Hepatocyte (in vitro differentiated cells): ENCODE results near the gene RC3H1. TPM values are rescaled to one million over a fixed set of nuclear protein-coding genes. Genes with fewer than 3 reads are reported as not detected.

Source experiments
- DNase-seq: peaks from one replicate; pipeline ENCODE4 v3.0.0-alpha.2; 2016; ENCODE audit warnings: low spot score
- H2AFZ ChIP-seq: fragments of 200-600 bp; sonication (generic); 2 replicates; pipeline ENCODE4 v1.6.0; 2016; ENCODE audit warnings: antibody characterized with exemption, mild to moderate bottlenecking
- H3K27ac ChIP-seq: fragments of 200-600 bp; sonication (generic); 2 replicates; pipeline ENCODE4 v1.5.1; 2016; ENCODE audit warnings: mild to moderate bottlenecking
- H3K27me3 ChIP-seq: fragments of 200-600 bp; sonication (generic); 2 replicates; pipeline ENCODE4 v1.6.1; 2016
- H3K36me3 ChIP-seq: fragments of 200-600 bp; sonication (generic); replicated peaks from 2 replicates; pipeline ENCODE4 v1.5.1; 2016; ENCODE audit warnings: low read depth; ENCODE audit not compliant: insufficient read depth
- H3K4me1 ChIP-seq: fragments of 200-600 bp; sonication (generic); 2 replicates; pipeline ENCODE4 v1.5.1; 2016; ENCODE audit warnings: mild to moderate bottlenecking, moderate library complexity; ENCODE audit not compliant: insufficient read depth
- H3K4me2 ChIP-seq: fragments of 200-600 bp; sonication (generic); 2 replicates; pipeline ENCODE4 v1.6.0; 2016
- H3K4me3 ChIP-seq: fragments of 200-600 bp; sonication (generic); 2 replicates; pipeline ENCODE4 v1.5.1; 2016; ENCODE audit warnings: mild to moderate bottlenecking
- H3K79me2 ChIP-seq: fragments of 200-600 bp; sonication (generic); 2 replicates; pipeline ENCODE4 v1.6.0; 2017; ENCODE audit warnings: mild to moderate bottlenecking
- H3K9me2 ChIP-seq: fragments of 200-600 bp; sonication (generic); replicated peaks from 2 replicates; pipeline ENCODE4 v1.6.0; 2017; ENCODE audit warnings: mild to moderate bottlenecking; ENCODE audit not compliant: insufficient read depth
- H3K9me3 ChIP-seq: fragments of 200-600 bp; sonication (generic); 2 replicates; pipeline ENCODE4 v1.5.1; 2016; ENCODE audit warnings: low read depth, mild to moderate bottlenecking
- H4K20me1 ChIP-seq: fragments of 200-600 bp; sonication (generic); 2 replicates; pipeline ENCODE4 v1.6.0; 2016; ENCODE audit warnings: mild to moderate bottlenecking; ENCODE audit not compliant: insufficient read depth, poor library complexity, severe bottlenecking
- EZH2 ChIP-seq: fragments of 200-600 bp; sonication (generic); IDR thresholded peaks from 2 replicates; pipeline ENCODE4 v1.6.1; 2016; ENCODE audit warnings: antibody characterized with exemption, mild to moderate bottlenecking, borderline replicate concordance
- EZH2phosphoT487 ChIP-seq: fragments of 200-600 bp; sonication (generic); IDR thresholded peaks from one replicate; pipeline ENCODE4 v1.6.1; 2018; ENCODE audit warnings: antibody characterized with exemption, mild to moderate bottlenecking, low read depth, moderate library complexity; ENCODE audit not compliant: unreplicated experiment, severe bottlenecking
- WGBS: methylation state at CpG from one replicate; pipeline ENCODE4 v1.1.6; 2016; ENCODE audit warnings: low lambda C conversion rate; ENCODE audit errors: missing lambda C conversion rate; 5-methylcytosine and 5-hydroxymethylcytosine counted together
- polyA plus RNA-seq: library from polyadenylated mRNA; unstranded; fragments of >200 nt; fragmentation: Nextera tagmentation; extraction: Ambion mirVana; gene quantifications from 2 replicates; pipeline ENCODE4 v1.2.1, GENCODE V29; 2016
- total RNA-seq: library from RNA; depleted of rRNA; stranded (reverse); fragments of >200 nt; gene quantifications from 2 replicates; pipeline ENCODE4 v1.2.3, GENCODE V29; 2014
- TF ChIP-seq, protein P1 (sequence below): fragments of 200-600 bp; sonication (generic); IDR thresholded peaks from 2 replicates; pipeline ENCODE4 v1.5.1; 2016; ENCODE audit warnings: antibody characterized with exemption, mild to moderate bottlenecking; ENCODE audit not compliant: poor library complexity

The RC3H1 gene
- total and polyA plus RNA-seq, 2 experiments from 2014 or later, result 5.9 to 32.6 TPM

DNA sequence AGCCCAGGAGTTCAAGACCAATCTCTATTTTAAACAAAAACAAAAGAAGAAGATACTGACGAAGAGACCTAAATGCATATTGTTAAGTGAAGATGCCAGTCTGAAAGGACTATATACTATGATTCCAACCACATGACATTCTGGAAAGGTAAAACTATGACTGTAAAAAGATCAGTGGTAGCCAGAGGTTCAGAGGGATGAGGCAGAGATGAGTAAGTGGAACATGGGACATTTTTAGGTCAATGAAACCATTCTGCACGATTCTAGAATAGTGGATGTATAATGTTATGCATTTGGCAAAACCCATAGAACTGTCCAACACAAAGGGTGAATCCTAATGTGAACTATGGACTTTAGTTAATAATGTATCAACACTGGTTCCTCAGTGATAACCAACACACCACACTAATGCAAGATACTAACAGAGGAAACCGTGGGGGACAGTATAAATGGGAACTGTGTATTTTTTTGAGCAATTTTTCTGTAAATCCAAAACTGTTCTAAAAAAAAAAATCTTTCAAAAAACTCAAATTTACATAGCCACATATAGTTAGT is 8.2 kb downstream of the RC3H1 start:
- 89% methylated on average over 3 of the region's 3 CpGs for WGBS
- TF ChIP-seq EZH2 (no peak), EZH2phosphoT487 (no peak)
- TF ChIP-seq, protein P1, sequence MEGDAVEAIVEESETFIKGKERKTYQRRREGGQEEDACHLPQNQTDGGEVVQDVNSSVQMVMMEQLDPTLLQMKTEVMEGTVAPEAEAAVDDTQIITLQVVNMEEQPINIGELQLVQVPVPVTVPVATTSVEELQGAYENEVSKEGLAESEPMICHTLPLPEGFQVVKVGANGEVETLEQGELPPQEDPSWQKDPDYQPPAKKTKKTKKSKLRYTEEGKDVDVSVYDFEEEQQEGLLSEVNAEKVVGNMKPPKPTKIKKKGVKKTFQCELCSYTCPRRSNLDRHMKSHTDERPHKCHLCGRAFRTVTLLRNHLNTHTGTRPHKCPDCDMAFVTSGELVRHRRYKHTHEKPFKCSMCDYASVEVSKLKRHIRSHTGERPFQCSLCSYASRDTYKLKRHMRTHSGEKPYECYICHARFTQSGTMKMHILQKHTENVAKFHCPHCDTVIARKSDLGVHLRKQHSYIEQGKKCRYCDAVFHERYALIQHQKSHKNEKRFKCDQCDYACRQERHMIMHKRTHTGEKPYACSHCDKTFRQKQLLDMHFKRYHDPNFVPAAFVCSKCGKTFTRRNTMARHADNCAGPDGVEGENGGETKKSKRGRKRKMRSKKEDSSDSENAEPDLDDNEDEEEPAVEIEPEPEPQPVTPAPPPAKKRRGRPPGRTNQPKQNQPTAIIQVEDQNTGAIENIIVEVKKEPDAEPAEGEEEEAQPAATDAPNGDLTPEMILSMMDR, result no peak
- Histone ChIP-seq H3K36me3 (no peaks in the 10 kb centered on the region), H3K9me3 (no peaks in the 10 kb centered on the region), H3K4me3 (no peak overlapping the region), H3K4me2 (no peak overlapping the region), H3K79me2 (peaks cover 100% of the 10 kb centered on the region), H2AFZ (no peak overlapping the region), H3K27me3 (no peaks in the 10 kb centered on the region), H3K4me1 (peaks cover 10% of the 10 kb centered on the region), H3K9me2 (no peaks in the 10 kb centered on the region), H3K27ac (no peak overlapping the region), H4K20me1 (peaks cover 94% of the 10 kb centered on the region)
- no peak for DNase-seq

DNA sequence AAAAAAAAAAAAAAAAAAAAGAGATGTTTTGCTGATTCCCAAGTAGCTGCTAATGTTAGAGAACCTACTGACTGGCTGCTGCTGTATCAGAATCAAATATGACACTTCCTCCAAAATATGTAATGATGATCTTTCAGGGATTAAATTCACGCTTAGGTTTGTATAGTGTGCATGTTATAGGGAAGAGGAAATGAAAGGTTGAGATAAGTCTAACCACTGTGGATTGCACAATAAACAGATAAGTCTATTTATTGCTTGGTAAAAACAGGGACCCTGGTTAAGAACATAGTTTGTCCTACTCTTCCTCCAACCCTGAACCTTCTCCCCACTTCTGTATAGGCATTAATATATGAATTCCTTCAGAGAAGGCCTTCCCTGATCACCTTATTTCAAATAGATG is 13.2 kb downstream of the RC3H1 start:
- Histone ChIP-seq H3K9me3 (no peaks in the 10 kb centered on the region), H3K79me2 (peaks cover 100% of the 10 kb centered on the region), H3K4me3 (no peak overlapping the region), H3K36me3 (no peaks in the 10 kb centered on the region), H3K27ac (no peak overlapping the region), H3K9me2 (no peaks in the 10 kb centered on the region), H3K4me2 (no peak overlapping the region), H3K27me3 (no peaks in the 10 kb centered on the region), H3K4me1 (no peaks in the 10 kb centered on the region), H4K20me1 (peaks cover 91% of the 10 kb centered on the region), H2AFZ (no peak overlapping the region)
- WGBS, result 64% methylated on average over 1 of the region's 1 CpG
- no peak for DNase-seq
- TF ChIP-seq EZH2phosphoT487 (no peak), EZH2 (no peak)
- TF ChIP-seq, protein P1, result no peak

DNA sequence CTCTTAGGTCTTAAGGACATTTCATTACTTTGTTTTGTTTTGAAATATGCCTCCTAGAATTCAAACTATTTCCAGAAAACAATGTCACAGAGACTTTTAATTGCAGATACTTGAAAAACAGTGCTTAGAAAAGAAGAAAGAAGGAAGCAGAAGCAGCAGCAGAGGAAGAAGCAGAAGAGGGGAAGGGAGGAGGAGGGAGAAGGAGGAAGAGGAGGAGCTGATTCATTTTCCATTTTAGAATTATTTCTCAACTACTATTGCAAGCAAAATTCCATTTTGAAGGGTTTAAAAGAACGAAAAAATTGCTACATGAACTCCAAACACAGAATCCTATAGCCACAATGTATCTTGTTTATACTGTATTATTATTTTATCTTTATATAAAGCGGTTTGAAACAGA is 13.9 kb downstream of the RC3H1 start:
- H3K4me1 ChIP-seq, result no peaks in the 10 kb centered on the region
- H3K9me2 ChIP-seq, result no peaks in the 10 kb centered on the region
- no peaks in the 10 kb centered on the region for H3K9me3 ChIP-seq
- TF ChIP-seq, protein P1, result no peak
- TF ChIP-seq EZH2 (no peak), EZH2phosphoT487 (no peak)
- peaks cover 100% of the 10 kb centered on the region for H3K79me2 ChIP-seq
- H3K27me3 ChIP-seq, result no peaks in the 10 kb centered on the region
- no peaks in the 10 kb centered on the region for H3K36me3 ChIP-seq
- H3K27ac ChIP-seq, result no peak overlapping the region
- H3K4me3 ChIP-seq, result no peak overlapping the region
- H2AFZ ChIP-seq, result no peak overlapping the region
- 98% methylated on average over 2 of the region's 2 CpGs for WGBS
- H3K4me2 ChIP-seq, result no peak overlapping the region
- H4K20me1 ChIP-seq, result peaks cover 91% of the 10 kb centered on the region
- no peak for DNase-seq

DNA sequence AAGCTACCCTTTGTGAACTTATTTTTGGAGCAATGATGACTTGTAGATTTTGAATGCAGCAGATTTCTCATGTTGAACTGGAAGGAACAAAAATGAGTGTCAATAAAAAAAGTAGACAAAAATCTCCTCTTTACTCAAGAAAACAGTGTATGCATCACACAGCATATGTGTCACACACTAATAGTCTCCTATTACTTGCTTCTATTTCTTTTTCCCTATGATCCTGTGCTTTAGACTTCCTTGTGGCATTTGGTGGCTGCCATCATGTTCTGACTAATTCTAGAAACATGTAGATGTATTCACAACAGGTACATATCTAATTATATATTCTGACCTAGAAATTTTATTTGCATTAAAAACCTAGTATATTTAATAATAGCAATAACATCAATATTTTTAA is 14.3 kb downstream of the RC3H1 start:
- Histone ChIP-seq H3K4me3 (no peak overlapping the region), H3K9me3 (no peaks in the 10 kb centered on the region), H3K27ac (no peak overlapping the region), H3K36me3 (no peaks in the 10 kb centered on the region), H3K9me2 (no peaks in the 10 kb centered on the region), H3K27me3 (no peaks in the 10 kb centered on the region), H3K4me1 (no peaks in the 10 kb centered on the region), H3K4me2 (no peak overlapping the region), H2AFZ (no peak overlapping the region), H4K20me1 (peaks cover 90% of the 10 kb centered on the region), H3K79me2 (peaks cover 100% of the 10 kb centered on the region)
- no peak for DNase-seq
- TF ChIP-seq EZH2phosphoT487 (no peak), EZH2 (no peak)
